Activated naive CD4-positive, alpha-beta T cell treated with Interleukin-2 at 50 U/mL for 16 hours (primary cell): ENCODE results near the gene SLC37A3.
A peak's percentile ranks its signal among the peaks of the same experiment; 100 is the strongest.

Source experiments
- DNase-seq: peaks from one replicate; pipeline ENCODE4 v3.0.0-alpha.2; 2020

Gene SLC37A3

GRCh38 chr7:140398821-140399220 is 491 bp upstream of the SLC37A3 start:
- no peak for DNase-seq

- DNase-seq, result no peak
Measured at GRCh38 chr7:140393756-140394306, 4.5 kb downstream of the SLC37A3 start.

GRCh38 chr7:140391634-140392033 is 6.7 kb downstream of the SLC37A3 start:
- no peak for DNase-seq

- no peak for DNase-seq
Measured at GRCh38 chr7:140390466-140391190, 7.7 kb downstream of the SLC37A3 start.

DNA sequence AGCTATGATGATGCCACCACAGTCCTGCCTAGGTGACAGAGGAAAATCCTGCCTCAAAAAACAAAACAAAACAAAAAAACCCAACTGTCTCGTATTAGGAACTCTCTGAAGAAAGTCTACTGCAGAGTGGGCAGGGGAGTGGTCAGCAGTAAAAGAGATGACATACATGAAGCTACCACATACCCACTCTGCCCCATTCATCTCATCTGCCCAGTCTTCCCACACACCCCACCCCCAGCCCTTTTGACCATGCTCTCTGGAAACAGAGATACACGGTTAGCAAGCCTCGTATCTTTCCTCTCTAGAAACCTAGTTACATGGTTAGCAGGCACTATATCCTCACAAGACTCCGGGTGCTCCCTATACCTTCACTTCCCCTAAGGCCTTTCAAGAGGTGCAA is 8.3 kb downstream of the SLC37A3 start:
- no peak for DNase-seq

DNA sequence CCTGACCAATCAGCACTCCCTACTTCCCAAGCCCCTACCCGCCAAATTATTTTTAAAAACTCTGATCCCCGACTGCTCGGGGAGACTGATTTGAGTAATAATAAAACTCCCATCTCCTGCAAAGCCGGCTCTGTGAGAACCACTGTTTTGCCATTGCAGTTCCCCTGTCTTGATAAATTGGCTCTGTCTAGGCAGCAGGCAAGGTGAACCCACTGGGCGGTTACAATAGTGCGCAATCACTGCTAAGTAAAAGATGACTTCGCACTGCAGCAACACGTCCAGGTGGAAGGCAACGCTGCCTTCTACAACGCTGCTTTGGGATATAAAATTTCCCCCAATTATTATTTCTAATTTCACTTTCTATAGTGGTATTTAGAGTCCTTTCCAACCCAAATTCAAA is 8.9 kb downstream of the SLC37A3 start:
- no peak for DNase-seq

GRCh38 chr7:140384894-140385545 is 13.3 kb downstream of the SLC37A3 start:
- DNase-seq, result no peak

DNA sequence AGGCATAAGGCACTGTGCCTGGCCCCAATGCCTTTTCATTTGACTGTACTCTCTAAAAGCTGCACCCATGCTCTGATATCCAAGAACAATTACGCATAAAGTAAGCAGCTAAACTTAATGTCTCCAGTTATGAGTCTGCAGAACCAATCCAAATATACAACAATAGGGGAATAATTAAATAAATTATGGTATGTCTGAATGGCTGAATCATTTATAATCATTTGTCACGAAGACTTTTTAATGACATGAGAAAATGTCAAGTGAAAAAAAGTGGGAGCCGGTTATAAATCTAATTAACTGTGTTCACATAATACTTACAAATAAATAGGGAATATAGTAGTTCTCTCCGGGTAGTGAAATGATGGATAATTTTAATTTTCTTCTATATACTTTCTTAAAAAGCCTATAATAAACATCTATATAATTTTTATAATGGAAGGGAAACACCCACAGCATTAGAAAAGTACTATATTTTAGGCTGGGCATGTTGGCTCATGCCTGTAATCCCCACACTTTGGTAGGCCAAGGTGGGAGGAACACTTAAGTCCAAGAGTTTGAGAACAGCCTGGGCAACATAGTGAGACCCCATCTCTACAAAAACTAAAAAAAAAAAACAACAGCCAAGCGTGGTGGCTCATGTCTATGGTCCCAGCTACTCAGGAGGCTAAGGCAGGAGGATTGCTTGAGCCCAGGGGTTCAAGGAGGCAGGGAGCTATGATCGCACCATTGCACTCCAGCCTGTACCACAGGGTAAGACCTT is 14.2 kb downstream of the SLC37A3 start:
- DNase-seq, result no peak

GRCh38 chr7:140375892-140376730 is 22.2 kb downstream of the SLC37A3 start:
- peak; percentile 40 for DNase-seq

- DNase-seq, result no peak
Measured at GRCh38 chr7:140375323-140375722, 23.0 kb downstream of the SLC37A3 start.

- DNase-seq, result no peak
Measured at GRCh38 chr7:140369294-140369693, 29.0 kb downstream of the SLC37A3 start.

GRCh38 chr7:140367528-140367927 is 30.8 kb downstream of the SLC37A3 start:
- no peak for DNase-seq

DNA sequence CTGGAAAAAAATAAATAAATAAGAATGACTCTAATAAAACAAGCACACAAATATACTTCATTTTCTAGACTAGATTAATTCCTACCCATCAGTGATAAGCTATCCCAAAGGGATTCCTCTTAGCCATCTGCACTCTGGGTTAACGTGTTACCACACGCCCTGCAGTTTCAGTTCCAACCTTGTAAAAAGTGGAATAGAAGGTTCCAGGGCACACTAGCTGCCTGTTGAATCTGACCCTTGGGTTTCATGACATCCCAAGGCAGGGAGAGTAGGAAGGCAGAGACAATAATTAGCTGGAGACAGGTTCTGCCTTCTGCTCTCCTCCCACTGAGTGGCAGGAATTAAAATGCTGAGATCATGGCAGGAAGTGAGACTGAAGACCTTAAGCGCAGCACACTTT is 33.5 kb downstream of the SLC37A3 start:
- DNase-seq, result no peak

DNA sequence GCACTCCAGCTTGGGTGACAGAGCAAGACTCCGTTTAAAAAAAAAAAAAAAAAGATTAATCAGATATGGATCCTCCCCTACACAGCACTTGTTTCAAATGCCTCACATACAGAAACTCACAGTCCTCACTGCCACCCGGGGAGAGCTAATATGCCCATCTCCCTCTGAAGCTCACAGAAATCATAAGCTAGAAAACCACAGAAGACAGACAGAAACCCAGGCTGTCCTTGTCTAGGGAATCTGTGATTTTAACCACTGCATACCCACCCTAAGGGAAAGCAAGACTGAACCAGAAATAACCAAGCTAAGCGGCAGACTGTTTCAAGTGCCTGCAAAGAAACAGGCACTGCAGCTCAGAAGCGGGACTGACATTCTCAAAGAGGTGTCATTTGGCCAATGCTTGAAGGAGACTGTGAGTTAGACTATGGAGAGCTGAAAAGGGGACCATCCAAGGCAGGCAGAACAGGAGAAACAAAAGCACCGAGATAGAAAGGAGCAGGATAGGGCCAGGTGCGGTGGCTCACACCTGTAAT is 37.6 kb downstream of the SLC37A3 start:
- DNase-seq, result peak; percentile 19

- peak; percentile 61 for DNase-seq
Measured at GRCh38 chr7:140358412-140359051, 39.8 kb downstream of the SLC37A3 start.

DNA sequence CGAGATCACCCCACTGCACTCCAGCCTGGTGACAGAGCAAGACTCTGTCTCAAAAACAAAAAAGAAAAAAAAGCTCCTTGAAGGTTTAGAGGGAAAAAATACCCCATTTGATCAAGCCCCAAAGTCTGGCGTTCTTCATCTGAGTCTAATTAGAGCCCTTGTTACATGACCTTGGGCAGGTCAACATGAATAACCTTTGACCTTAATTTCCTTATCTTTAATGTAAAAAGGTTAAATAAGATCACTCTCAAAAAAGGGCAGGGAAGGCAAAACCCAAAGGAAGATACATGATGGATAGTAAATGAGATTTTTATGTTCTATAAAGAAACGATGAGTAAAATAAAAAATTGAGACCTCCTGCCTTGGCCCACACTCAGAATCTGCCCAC is 40.3 kb downstream of the SLC37A3 start:
- no peak for DNase-seq

DNA sequence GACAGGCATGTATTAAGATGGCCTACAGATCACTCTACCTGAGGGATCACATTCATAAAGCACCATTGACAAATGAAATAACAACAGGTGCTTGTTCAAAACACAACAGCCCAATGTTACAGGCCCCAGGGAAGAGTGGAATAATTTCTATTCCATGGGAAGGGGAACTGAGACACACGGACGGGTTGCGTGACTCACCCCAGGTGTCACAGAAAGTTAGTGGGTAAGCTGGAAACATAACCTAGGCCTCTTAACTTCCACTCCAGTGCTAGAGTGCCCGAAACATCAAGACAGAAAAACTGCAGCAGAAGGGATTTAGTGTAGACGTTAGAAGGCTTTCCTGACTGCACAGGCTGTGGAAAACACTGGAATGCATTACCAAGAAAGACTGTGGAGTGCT is 48.3 kb downstream of the SLC37A3 start:
- no peak for DNase-seq

GRCh38 chr7:140349144-140349771 is 49.1 kb downstream of the SLC37A3 start:
- DNase-seq, result no peak

- no peak for DNase-seq
Measured at GRCh38 chr7:140348161-140348849, 50.0 kb downstream of the SLC37A3 start.

- no peak for DNase-seq
Measured at GRCh38 chr7:140347218-140347617, 51.1 kb downstream of the SLC37A3 start.

DNA sequence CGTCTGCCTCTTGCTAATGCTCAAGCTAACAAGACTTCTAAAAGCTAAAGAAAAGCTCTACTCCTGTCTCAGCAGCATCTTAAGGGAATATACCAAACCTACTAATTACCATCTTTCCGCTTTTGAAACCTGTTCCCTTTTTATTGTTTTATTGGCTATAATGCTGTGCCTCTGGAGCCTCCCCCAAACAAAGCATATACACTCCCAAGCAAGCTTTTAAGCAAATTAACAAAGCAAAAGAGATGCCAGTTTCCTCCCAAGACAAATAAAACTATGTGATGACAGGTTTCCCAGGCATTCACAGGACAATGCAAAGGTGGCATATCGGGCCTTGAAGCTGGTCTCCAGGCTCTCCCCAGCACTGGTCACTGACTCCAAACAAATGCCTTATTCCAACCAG is 52.9 kb downstream of the SLC37A3 start:
- no peak for DNase-seq
